Gastrocnemius medialis (tissue), 4 donors: ENCODE data around the gene AGAP2.

ENCODE experiments used
- POLR2A ChIP-seq, 2 donors: fragments of 450-650 bp; IDR thresholded peaks; one replicate each; pipeline ENCODE4 v1.6.1; 2017; ENCODE audit warnings: antibody characterized with exemption in 2 of 2, mild to moderate bottlenecking in 2 of 2, moderate library complexity in 2 of 2
- TF ChIP-seq, protein P1 (sequence below), 5 experiments: fragments of 450-650 bp in 3 of 5; fragments of 200-600 bp in 2 of 5; sonication (generic) in 2 of 5; IDR thresholded peaks in 4 of 5; conservative IDR thresholded peaks in 1 of 5; 1 replicate in 4 of 5; 2 replicates in 1 of 5; pipeline ENCODE4 v1.5.1; 2016 to 2019; ENCODE audit warnings: antibody characterized with exemption in 5 of 5, mild to moderate bottlenecking in 3 of 5, moderate library complexity in 3 of 5

DNA sequence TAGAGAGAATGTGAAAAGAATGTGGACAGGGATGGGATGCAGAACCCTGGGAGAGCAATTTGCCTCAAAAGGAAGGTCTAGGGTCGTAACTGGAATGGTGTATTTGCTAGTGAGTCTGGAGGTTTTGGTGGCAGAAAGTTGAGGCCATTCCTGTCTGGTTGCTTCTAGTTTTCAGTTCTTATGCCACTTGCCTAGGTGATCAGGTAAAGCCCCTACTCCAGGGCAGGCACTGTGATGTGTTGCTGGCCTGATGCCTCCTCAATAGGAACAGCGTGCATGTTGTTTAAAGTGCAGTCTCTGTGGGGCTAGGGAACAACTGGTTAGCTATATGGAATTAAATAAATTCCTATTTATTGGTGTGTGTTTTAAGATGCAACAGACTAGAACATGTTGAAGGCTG lies 38.2 kb downstream of the AGAP2 start:
- TF ChIP-seq, protein P1, sequence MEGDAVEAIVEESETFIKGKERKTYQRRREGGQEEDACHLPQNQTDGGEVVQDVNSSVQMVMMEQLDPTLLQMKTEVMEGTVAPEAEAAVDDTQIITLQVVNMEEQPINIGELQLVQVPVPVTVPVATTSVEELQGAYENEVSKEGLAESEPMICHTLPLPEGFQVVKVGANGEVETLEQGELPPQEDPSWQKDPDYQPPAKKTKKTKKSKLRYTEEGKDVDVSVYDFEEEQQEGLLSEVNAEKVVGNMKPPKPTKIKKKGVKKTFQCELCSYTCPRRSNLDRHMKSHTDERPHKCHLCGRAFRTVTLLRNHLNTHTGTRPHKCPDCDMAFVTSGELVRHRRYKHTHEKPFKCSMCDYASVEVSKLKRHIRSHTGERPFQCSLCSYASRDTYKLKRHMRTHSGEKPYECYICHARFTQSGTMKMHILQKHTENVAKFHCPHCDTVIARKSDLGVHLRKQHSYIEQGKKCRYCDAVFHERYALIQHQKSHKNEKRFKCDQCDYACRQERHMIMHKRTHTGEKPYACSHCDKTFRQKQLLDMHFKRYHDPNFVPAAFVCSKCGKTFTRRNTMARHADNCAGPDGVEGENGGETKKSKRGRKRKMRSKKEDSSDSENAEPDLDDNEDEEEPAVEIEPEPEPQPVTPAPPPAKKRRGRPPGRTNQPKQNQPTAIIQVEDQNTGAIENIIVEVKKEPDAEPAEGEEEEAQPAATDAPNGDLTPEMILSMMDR (IDR thresholded peaks at IDR 0.05 in 4 of 5, conservative IDR thresholded peaks at IDR 0.05 in 1 of 5): no peak
- no peak for TF ChIP-seq POLR2A (IDR thresholded peaks at IDR 0.05)
